ENCODE data around the gene FSCN2.
"Not testable (repeated sequence)": the region's sequence is repeated elsewhere in the genome, so short reads cannot be mapped to it uniquely, and the experiment has no call there.

Gene FSCN2

DNA sequence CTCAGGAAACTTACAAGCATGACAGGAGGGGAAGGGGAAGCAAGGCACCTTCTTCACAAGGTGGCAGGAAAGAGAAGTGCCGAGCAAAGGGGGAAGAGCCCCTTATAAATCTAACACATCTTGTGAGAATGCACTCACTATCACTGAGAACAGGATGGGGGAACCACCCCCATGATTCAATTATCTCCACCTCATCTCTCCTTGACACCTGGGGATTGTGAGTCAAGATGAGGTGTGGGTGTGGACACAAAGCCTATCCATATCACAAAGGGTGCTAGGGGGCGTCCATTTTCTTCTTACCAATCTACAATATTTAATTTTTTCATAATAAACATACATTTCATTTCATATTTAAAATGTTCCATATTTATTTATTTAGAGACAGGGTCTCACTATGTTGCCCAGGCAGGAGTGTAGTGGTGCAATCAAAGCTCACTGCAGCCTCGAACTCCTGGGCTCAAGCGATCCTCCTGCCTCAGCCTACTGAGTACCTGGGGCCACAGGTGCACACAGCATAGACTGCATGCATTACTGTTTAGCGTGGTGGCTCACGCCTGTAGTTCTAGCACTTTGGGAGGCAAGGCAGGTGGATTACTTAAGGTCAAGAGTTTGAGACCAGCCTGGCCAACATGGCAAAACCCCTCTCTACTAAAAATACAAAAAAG is 50.5 kb downstream of the FSCN2 start:
- DNase-seq (ENCODE audit: low read depth), result no peak

DNA sequence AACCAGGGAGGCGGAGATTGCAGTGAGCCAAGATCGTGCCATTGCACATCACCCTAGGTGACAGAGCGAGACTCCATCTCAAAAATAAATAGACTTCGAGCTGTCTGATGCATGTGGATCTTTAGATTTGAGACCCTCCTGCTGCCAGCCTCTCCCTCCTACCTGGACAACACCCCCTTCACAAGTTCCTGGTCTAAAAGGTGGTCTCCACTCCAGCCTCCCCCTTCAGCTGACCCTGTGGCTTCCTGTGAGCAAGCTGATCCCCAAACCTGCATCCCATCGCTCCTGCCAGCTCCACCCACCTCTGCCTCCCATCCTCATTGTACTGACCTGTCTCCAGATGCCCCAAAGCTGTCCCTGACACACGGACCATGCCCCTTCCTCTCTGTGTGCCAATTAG is 51.1 kb downstream of the FSCN2 start:
- no peak for DNase-seq (ENCODE audit: low read depth)

DNA sequence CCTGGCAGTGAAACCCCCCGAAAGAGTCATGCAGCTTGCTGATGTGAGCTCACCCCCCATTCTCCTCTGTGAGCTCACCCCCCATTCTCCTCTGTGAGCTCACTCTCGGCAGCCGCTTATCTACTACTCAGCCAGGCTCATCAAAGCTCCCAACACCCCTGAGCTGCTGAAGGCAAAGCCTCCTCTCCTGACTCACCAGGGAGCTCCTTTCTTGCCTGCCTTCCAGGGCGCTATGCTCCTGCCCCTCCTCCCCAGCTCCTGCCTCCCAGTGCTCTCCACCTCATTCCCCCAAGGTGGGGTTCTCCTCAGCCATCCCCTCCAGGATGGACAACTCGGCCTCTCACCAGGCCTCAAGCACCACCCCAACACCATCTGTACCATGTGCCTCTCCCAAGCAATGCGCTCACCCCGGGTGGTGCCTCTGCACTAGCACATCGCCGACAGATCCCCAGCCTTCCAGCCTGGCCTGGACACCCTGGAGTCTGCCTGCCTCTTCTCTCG is 51.7 kb downstream of the FSCN2 start:
- DNase-seq (ENCODE audit: low read depth), result no peak

DNA sequence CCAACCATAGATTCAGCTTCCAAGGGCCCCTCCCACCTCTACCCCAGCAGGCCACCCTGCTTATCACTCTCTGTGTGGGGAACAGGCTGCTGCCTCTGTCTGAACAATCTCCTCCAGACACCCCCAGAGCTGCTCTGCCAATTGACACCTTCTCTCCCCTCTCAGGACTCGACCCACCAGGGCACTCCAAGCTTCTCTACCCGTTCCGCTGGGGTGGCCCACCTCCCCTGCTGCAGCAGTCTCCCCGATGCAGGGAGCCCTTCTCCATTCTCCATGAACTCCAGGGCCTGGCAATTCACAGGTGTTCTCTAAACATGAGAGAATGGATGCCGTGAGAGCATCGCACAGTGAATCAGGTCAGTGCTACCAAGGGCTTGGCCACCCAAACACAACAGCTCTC is 52.3 kb downstream of the FSCN2 start:
- DNase-seq (ENCODE audit: low read depth), result no peak

- DNase-seq (ENCODE audit: low read depth), result no peak
These were observed 53.6 kb downstream of the FSCN2 start for GRCh38 chr17:81581758-81582157.

- DNase-seq (ENCODE audit: low read depth), result no peak
These were observed 54.2 kb downstream of the FSCN2 start for GRCh38 chr17:81582341-81582740.

DNA sequence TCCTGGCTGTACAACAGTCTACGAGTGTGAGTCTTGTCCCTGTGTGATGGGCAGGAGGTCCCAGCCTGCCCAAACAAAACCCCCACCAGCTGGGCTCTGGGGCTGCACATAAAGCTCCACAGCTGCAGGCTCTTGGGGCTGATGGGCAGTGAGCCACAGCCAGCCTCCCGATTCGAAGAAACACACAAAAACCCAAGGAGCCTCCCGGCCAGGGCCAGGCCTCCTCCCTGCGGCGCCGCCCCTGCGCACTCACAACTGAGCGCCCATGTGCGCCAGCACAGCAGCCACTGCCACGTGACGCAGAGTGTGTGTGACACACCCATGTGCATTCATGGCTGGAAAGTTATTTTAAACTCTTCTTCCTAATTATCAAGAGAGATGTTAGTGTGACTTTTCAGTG is 54.6 kb downstream of the FSCN2 start:
- DNase-seq (ENCODE audit: low read depth), result no peak

DNA sequence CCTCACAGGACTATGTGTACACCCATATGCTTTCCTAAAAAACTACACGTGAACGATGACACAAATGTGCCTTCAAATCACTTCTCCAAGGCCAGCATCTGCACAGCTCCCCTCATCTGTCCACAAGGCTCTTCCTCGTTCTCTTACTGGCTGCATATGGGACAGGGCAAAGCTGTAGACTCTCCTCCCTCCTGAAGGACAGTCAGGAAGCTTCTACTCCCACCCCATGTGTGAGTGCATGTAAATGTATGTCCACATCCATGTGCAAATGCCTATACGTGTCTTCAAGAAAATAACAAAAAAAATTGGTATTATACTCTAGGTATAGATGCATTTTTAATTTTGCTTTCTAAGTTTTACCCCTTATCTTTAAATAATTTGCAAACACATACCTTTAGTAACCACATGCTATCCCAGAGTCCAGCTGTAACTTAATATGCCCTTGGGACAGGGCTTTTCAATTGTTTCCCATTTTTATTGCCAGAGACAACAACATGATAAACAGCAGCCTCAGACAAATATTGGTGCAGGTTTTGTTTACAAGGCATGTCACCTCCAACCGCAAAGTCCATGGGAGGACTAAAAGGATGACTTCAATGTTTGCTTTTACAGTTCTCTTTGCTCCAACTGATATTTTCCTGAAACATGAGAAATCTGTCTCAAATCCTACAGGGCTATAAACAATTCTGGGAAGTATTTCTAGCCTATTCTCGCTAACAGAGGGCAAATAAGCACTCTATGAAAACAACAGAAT is 55.6 kb downstream of the FSCN2 start:
- no peak for DNase-seq (ENCODE audit: low read depth)

DNA sequence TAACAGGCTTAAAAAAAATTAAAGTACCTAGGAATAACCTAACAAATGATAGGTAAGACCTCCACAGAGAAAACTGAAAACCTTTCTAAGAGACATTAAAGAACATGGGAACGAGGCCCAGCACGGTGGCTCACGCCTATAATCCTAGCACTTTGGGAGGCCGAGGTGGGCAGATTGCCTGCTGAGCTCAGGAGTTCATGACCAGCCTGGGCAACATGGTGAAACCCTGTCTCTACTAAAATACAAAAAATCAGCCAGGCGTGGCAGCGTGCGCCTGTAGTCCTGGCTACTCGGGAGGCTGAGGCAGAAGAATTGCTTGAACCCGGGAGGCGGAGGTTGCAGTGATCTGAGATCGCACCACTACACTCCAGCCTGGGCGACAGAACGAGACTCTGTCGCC is 56.6 kb downstream of the FSCN2 start:
- not testable (repeated sequence) for DNase-seq (ENCODE audit: low read depth)

- no peak for DNase-seq (ENCODE audit: low read depth)
These were observed 57.9 kb downstream of the FSCN2 start for GRCh38 chr17:81586096-81586495.

Measured in activated T-helper 9 cell treated with anti-CD3 and anti-CD28 coated beads, Interleukin-2, amount 50 U/mL, for 16 hours (primary cell).